ENCODE measurements around the gene VSTM4.

VSTM4 gene

DNA sequence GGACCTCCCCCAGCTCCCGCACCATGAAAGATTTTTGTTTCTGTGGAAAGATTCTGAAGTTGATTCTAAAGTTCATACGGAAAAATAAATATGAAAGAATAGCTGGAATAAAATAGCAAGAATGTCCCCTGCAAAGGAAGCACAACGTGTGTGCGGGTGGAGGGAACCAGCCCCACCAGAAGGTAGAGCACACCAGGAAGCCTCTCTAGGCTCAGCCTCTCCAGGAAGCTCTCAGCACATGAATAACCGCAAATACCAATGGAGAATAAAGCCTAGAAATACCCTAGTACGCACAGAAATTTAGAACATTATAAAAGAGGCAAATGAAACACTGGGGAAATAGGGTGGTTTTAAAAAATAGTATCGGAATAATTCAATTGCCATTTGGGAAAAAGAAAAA, 43.1 kb upstream of the VSTM4 start:
- no peak overlapping the region for H3K27ac ChIP-seq (ENCODE audit: poor library complexity, severe bottlenecking)
- TF ChIP-seq, protein P1, sequence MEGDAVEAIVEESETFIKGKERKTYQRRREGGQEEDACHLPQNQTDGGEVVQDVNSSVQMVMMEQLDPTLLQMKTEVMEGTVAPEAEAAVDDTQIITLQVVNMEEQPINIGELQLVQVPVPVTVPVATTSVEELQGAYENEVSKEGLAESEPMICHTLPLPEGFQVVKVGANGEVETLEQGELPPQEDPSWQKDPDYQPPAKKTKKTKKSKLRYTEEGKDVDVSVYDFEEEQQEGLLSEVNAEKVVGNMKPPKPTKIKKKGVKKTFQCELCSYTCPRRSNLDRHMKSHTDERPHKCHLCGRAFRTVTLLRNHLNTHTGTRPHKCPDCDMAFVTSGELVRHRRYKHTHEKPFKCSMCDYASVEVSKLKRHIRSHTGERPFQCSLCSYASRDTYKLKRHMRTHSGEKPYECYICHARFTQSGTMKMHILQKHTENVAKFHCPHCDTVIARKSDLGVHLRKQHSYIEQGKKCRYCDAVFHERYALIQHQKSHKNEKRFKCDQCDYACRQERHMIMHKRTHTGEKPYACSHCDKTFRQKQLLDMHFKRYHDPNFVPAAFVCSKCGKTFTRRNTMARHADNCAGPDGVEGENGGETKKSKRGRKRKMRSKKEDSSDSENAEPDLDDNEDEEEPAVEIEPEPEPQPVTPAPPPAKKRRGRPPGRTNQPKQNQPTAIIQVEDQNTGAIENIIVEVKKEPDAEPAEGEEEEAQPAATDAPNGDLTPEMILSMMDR (IDR thresholded peaks at IDR 0.05; ENCODE audit: poor library complexity, severe bottlenecking) = no peak
- no peaks in the 10 kb centered on the region for H3K27me3 ChIP-seq (ENCODE audit: insufficient read depth, poor library complexity, severe bottlenecking)
- no peak for ATAC-seq (ENCODE audit: low read depth)
- H3K9me3 ChIP-seq (ENCODE audit: severe bottlenecking) = no peaks in the 10 kb centered on the region
- no peak overlapping the region for H3K4me3 ChIP-seq (ENCODE audit: severe bottlenecking)
- DNase-seq (ENCODE audit: low spot score) = no peak
- H3K36me3 ChIP-seq (ENCODE audit: low read depth) = no peaks in the 10 kb centered on the region
- H3K4me1 ChIP-seq (ENCODE audit: insufficient read depth, poor library complexity, severe bottlenecking) = no peaks in the 10 kb centered on the region

DNA sequence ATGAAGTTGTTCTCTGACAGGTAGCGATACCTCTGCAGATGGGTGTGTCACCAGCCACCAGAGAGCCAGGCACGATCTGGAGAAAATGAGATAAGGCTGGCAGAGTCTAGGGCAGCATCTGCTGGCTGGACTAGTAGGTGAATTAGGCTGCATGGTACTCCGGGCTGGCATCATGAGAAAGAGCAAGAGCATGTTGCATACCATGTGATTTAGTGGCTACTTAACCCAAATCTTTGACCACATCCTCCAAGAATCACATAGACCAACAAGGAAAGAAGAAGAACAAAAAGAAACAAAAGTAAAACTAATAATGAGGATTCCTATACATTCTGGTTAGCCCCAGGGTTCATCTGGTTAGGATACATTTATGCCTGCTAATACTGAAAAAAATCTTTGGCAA, 41.9 kb upstream of the VSTM4 start:
- Histone ChIP-seq H3K4me1 (ENCODE audit: insufficient read depth, poor library complexity, severe bottlenecking) (no peaks in the 10 kb centered on the region), H3K27ac (ENCODE audit: poor library complexity, severe bottlenecking) (no peak overlapping the region), H3K36me3 (ENCODE audit: low read depth) (no peaks in the 10 kb centered on the region), H3K27me3 (ENCODE audit: insufficient read depth, poor library complexity, severe bottlenecking) (no peaks in the 10 kb centered on the region), H3K9me3 (ENCODE audit: severe bottlenecking) (no peaks in the 10 kb centered on the region), H3K4me3 (ENCODE audit: severe bottlenecking) (no peak overlapping the region)
- ATAC-seq (ENCODE audit: low read depth) (no peak), DNase-seq (ENCODE audit: low spot score) (no peak)
- TF ChIP-seq, protein P1 (IDR thresholded peaks at IDR 0.05; ENCODE audit: poor library complexity, severe bottlenecking) = no peak

DNA sequence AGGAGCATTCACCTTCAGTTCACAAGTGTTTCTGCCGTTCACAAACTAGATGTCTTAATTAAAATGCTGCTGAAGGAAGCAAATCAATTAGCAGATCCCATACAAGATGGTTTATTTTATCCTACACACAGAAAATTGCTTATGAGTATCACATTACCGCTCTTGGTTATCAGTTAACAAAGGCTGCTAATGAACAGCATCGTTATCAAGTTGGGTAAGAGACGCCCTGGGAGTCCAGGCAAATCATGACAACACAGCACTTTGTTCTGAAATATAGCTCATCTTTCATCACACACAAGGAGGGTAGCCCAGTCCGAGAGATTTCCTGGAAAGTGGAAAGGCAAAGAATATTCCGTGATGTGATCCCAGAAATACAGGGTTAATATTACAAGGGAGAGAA, 39.3 kb upstream of the VSTM4 start:
- Histone ChIP-seq H3K27ac (ENCODE audit: poor library complexity, severe bottlenecking) (no peak overlapping the region), H3K4me3 (ENCODE audit: severe bottlenecking) (no peak overlapping the region), H3K36me3 (ENCODE audit: low read depth) (no peaks in the 10 kb centered on the region), H3K9me3 (ENCODE audit: severe bottlenecking) (no peaks in the 10 kb centered on the region), H3K27me3 (ENCODE audit: insufficient read depth, poor library complexity, severe bottlenecking) (no peaks in the 10 kb centered on the region), H3K4me1 (ENCODE audit: insufficient read depth, poor library complexity, severe bottlenecking) (no peaks in the 10 kb centered on the region)
- no peak for DNase-seq (ENCODE audit: low spot score)
- TF ChIP-seq, protein P1 (IDR thresholded peaks at IDR 0.05; ENCODE audit: poor library complexity, severe bottlenecking) = no peak
- ATAC-seq (ENCODE audit: low read depth) = no peak

DNA sequence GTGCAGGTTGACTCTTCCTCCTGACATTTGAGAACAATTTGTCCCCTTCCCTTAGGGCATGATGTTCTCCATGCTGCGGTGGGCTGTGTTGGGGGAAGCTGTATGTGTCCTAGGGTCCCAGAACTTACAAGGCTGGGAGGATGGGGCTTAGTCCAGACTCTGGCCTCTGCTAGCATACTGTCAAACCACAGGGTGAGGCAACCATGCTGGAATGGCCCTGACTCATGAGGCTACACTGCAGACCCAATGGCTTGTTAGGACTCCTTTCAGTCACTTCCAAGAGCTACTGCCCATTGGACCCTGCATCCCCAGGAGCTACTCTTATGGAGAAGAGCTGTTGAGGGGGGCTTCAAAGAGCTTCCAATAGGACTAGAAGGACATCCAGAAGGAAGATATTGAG, 38.6 kb upstream of the VSTM4 start:
- ATAC-seq (ENCODE audit: low read depth) = 0 out of 3 replicates have a peak, but pooled peaks have one; percentile 41
- no peak overlapping the region for H3K27ac ChIP-seq (ENCODE audit: poor library complexity, severe bottlenecking)
- no peaks in the 10 kb centered on the region for H3K4me1 ChIP-seq (ENCODE audit: insufficient read depth, poor library complexity, severe bottlenecking)
- no peak overlapping the region for H3K4me3 ChIP-seq (ENCODE audit: severe bottlenecking)
- H3K9me3 ChIP-seq (ENCODE audit: severe bottlenecking) = no peaks in the 10 kb centered on the region
- H3K36me3 ChIP-seq (ENCODE audit: low read depth) = no peaks in the 10 kb centered on the region
- TF ChIP-seq, protein P1 (IDR thresholded peaks at IDR 0.05; ENCODE audit: poor library complexity, severe bottlenecking) = no peak
- no peaks in the 10 kb centered on the region for H3K27me3 ChIP-seq (ENCODE audit: insufficient read depth, poor library complexity, severe bottlenecking)
- DNase-seq (ENCODE audit: low spot score) = no peak

DNA sequence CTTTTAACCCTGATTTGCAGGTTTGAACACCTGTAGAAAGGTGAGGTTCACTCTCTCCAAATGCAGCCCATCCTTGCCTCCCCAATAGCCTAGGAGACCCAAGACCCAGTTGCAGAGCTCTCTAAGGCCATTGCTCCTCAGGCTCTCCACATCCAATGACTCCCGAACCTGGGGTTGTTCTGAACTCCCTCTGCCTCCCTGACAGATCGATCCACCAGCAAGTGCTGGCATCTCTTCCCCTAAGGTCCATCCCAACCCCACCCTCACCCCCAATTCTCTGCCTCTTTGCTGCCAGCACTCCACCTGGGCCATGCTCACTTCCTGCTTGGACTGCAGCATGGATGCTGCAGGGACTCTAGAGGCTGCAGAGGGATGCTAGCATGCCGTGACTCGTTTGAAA, 37.8 kb upstream of the VSTM4 start:
- Histone ChIP-seq H3K27me3 (ENCODE audit: insufficient read depth, poor library complexity, severe bottlenecking) (no peaks in the 10 kb centered on the region), H3K9me3 (ENCODE audit: severe bottlenecking) (no peaks in the 10 kb centered on the region), H3K36me3 (ENCODE audit: low read depth) (no peaks in the 10 kb centered on the region), H3K4me1 (ENCODE audit: insufficient read depth, poor library complexity, severe bottlenecking) (no peaks in the 10 kb centered on the region), H3K4me3 (ENCODE audit: severe bottlenecking) (no peak overlapping the region), H3K27ac (ENCODE audit: poor library complexity, severe bottlenecking) (no peak overlapping the region)
- TF ChIP-seq, protein P1 (IDR thresholded peaks at IDR 0.05; ENCODE audit: poor library complexity, severe bottlenecking) = no peak
- ATAC-seq (ENCODE audit: low read depth) = no peak
- no peak for DNase-seq (ENCODE audit: low spot score)
